HepG2 (cell line): ENCODE results near the gene MTUS2. TPM values are rescaled to one million over a fixed set of nuclear protein-coding genes. Genes with fewer than 3 reads are reported as not detected.

Experiments
- ATAC-seq: fragments of 200-7000 bp; cut with Tn5 transposase; 3 replicates; pipeline ENCODE4 v1.9.1; 2020; ENCODE audit warnings: mild to moderate bottlenecking, moderate library complexity
- BruUV-seq: library from RNA; stranded (reverse); fragments of 400-500 nt; replicated peaks from 2 replicates; lab custom pipeline; 2021; lab: Mats Ljungman, UMichigan
- CTCF ChIA-PET: fragments of 300-600 bp; formaldehyde crosslinking; extraction: SDS; loops from one replicate; lab custom pipeline; 2021; ENCODE audit warnings: low total read pairs, inconsistent platforms, low intra/inter-chr PET ratio; lab: Yijun Ruan, JAX
- POLR2A ChIA-PET: fragments of 350-600 bp; sonication (Branson Sonifier 250); formaldehyde crosslinking; loops from one replicate; lab custom pipeline; 2020; ENCODE audit warnings: antibody characterized with exemption, inconsistent platforms; lab: Yijun Ruan, JAX
- DNase-seq: peaks from one replicate; pipeline ENCODE4 v3.0.0-alpha.2; 2015; ENCODE audit warnings: low spot score
- FAIRE-seq: peaks from 3 replicates; lab custom pipeline; 2011; peaks lifted over from hg19 to GRCh38; lab: Jason Lieb, UNC
- H2AFZ ChIP-seq: one replicate; pipeline ENCODE4 v1.6.1; 2011; ENCODE audit warnings: low read length, inconsistent platforms
- H3K27ac ChIP-seq: fragments of 300-600 bp; 3 replicates; pipeline ENCODE4 v1.8.0; 2011; ENCODE audit warnings: mixed run types, mild to moderate bottlenecking, mixed read lengths, low read length, inconsistent platforms; ENCODE audit not compliant: insufficient read depth; ENCODE audit errors: extremely low read length
- H3K27me3 ChIP-seq, 2 experiments: fragments of 200-600 bp in 1 of 2; 2 replicates in 1 of 2; 3 replicates in 1 of 2; pipeline versions ENCODE4 v1.6.0 to v1.8.0; 2011; ENCODE audit warnings: low read length in 2 of 2, mild to moderate bottlenecking in 2 of 2, moderate library complexity in 2 of 2, inconsistent platforms in 1 of 2; ENCODE audit not compliant: insufficient read depth in 2 of 2, control insufficient read depth in 1 of 2
- H3K36me3 ChIP-seq, 2 experiments: fragments of 200-600 bp in 1 of 2; replicated peaks in 1 of 2; 2 replicates in 1 of 2; 3 replicates in 1 of 2; pipeline versions ENCODE4 v1.5.1 to v1.8.0; 2011; ENCODE audit warnings: low read length in 2 of 2, inconsistent platforms in 1 of 2; ENCODE audit not compliant: insufficient read depth in 2 of 2, control insufficient read depth in 1 of 2
- H3K4me1 ChIP-seq: 2 replicates; pipeline ENCODE4 v1.5.1; 2012; ENCODE audit warnings: low read length, inconsistent platforms; ENCODE audit not compliant: insufficient read depth
- H3K4me2 ChIP-seq: 2 replicates; pipeline ENCODE4 v1.6.0; 2011; ENCODE audit warnings: low read depth, low read length, inconsistent platforms
- H3K4me3 ChIP-seq, 3 experiments: fragments of 200-600 bp in 1 of 3; sonication (generic), shearing (Covaris generic) in 1 of 3; replicated peaks in 1 of 3; 2 replicates each; pipeline ENCODE4 v1.5.1; 2011 to 2016; ENCODE audit warnings: low read length in 3 of 3, inconsistent platforms in 2 of 3, low read depth in 2 of 3, mild to moderate bottlenecking in 2 of 3, control low read depth in 1 of 3, mixed read lengths in 1 of 3; ENCODE audit not compliant: insufficient read depth in 1 of 3
- H3K79me2 ChIP-seq: one replicate; pipeline ENCODE4 v1.6.1; 2011; ENCODE audit warnings: low read length, inconsistent platforms; ENCODE audit not compliant: insufficient read depth
- H3K9ac ChIP-seq: 2 replicates; pipeline ENCODE4 v1.6.0; 2011; ENCODE audit warnings: mild to moderate bottlenecking, low read depth, low read length, inconsistent platforms; ENCODE audit not compliant: insufficient read depth
- H3K9me3 ChIP-seq: 2 replicates; pipeline ENCODE4 v1.5.1; 2012; ENCODE audit warnings: mild to moderate bottlenecking, low read length
- H4K20me1 ChIP-seq: 2 replicates; pipeline ENCODE4 v1.6.0; 2011; ENCODE audit warnings: inconsistent platforms, mild to moderate bottlenecking, low read length, moderate library complexity; ENCODE audit not compliant: insufficient read depth
- EEA1 ChIP-seq: sonication (generic); formaldehyde crosslinking; IDR thresholded peaks from 2 replicates; pipeline ENCODE4 v1.5.1; 2020; ENCODE audit warnings: mild to moderate bottlenecking, missing genetic modification reagents, borderline replicate concordance
- LCORL ChIP-seq, 2 experiments: fragments of 450-650 bp in 1 of 2; sonication (generic) in 1 of 2; formaldehyde crosslinking in 1 of 2; IDR thresholded peaks; 2 replicates each; pipeline versions ENCODE4 v1.5.0 to v1.6.1; 2017 to 2020; ENCODE audit warnings: antibody characterized with exemption in 1 of 2, missing genetic modification reagents in 1 of 2
- PAWR ChIP-seq: sonication (generic); formaldehyde crosslinking; IDR thresholded peaks from 2 replicates; pipeline ENCODE4 v1.4.0; 2020; ENCODE audit warnings: missing genetic modification reagents, mild to moderate bottlenecking, borderline replicate concordance
- PITX1 ChIP-seq: sonication (generic); formaldehyde crosslinking; IDR thresholded peaks from 2 replicates; pipeline ENCODE4 v1.5.1; 2020; ENCODE audit warnings: mild to moderate bottlenecking, missing genetic modification reagents
- SETDB1 ChIP-seq: sonication (generic); formaldehyde crosslinking; IDR thresholded peaks from 2 replicates; pipeline ENCODE4 v1.5.1; 2020; ENCODE audit warnings: missing genetic modification reagents, mild to moderate bottlenecking, borderline replicate concordance
- TCF7L2 ChIP-seq: IDR thresholded peaks from 2 replicates; pipeline ENCODE4 v1.6.1; 2011; ENCODE audit warnings: mild to moderate bottlenecking, low read depth, low read length, moderate library complexity
- ZMYM3 ChIP-seq: sonication (generic); formaldehyde crosslinking; IDR thresholded peaks from 2 replicates; pipeline ENCODE4 v1.5.1; 2020; ENCODE audit warnings: mild to moderate bottlenecking, missing genetic modification reagents
- ZNF101 ChIP-seq: sonication (generic); formaldehyde crosslinking; IDR thresholded peaks from 2 replicates; pipeline ENCODE4 v1.4.0; 2020; ENCODE audit warnings: mild to moderate bottlenecking, low read depth, missing genetic modification reagents, borderline replicate concordance
- ZNF180 ChIP-seq: sonication (generic); formaldehyde crosslinking; IDR thresholded peaks from 2 replicates; pipeline ENCODE4 v1.4.0; 2020; ENCODE audit warnings: low read depth, missing genetic modification reagents, borderline replicate concordance
- ZNF569 ChIP-seq: sonication (generic); formaldehyde crosslinking; IDR thresholded peaks from 2 replicates; pipeline ENCODE4 v1.5.0; 2020; ENCODE audit warnings: mild to moderate bottlenecking, missing genetic modification reagents, moderate library complexity, borderline replicate concordance
- ZNF841 ChIP-seq: sonication (generic); formaldehyde crosslinking; IDR thresholded peaks from 2 replicates; pipeline ENCODE4 v1.8.1; 2023; ENCODE audit warnings: missing genetic modification reagents, borderline replicate concordance
- WGBS: methylation state at CpG from one replicate; pipeline ENCODE4 v1.1.6; 2017; ENCODE audit warnings: low lambda C conversion rate; 5-methylcytosine and 5-hydroxymethylcytosine counted together
- in situ Hi-C: cut with HindIII; loops from 2 replicates; pipeline ENCODE4 v1.10.0; 2017; ENCODE audit warnings: low pct_unique_long_range_greater_than_20kb; ENCODE audit not compliant: extremely low pct_ligation_motif_present
- intact Hi-C: fragments of 100-400 bp; cut with micrococcal nuclease; formaldehyde crosslinking; loops from one replicate; pipeline ENCODE4 v1.10.0; 2022; ENCODE audit not compliant: unreplicated experiment
- polyA plus RNA-seq, 8 experiments: library from polyadenylated mRNA; depleted of rRNA in 3 of 8; stranded (reverse) in 7 of 8; unstranded in 1 of 8; fragments of >200 nt; fragmentation: Illumina TruSeq in 4 of 8; extraction: Trizol in 4 of 8; gene quantifications; 2 replicates each; pipeline versions ENCODE4 v1.2.1 to v1.2.3, GENCODE V29; 2011 to 2016; ENCODE audit warnings: low read depth in 4 of 8, missing spikeins in 1 of 8, mixed read lengths in 1 of 8; ENCODE audit not compliant: insufficient read depth in 1 of 8
- total RNA-seq, 5 experiments: library from RNA; depleted of rRNA; stranded (reverse); fragments of >200 nt; fragmentation: Illumina TruSeq; extraction: Trizol; gene quantifications; 2 replicates each; pipeline ENCODE4 v1.2.3, GENCODE V29; 2016; ENCODE audit warnings: low read depth in 1 of 5
- TF ChIP-seq, protein P1 (sequence below): IDR thresholded peaks from 2 replicates; pipeline ENCODE4 v1.6.1; 2016; ENCODE audit warnings: missing biosample characterization, missing genetic modification reagents, low read depth
- TF ChIP-seq, protein P2 (sequence below): sonication (generic); formaldehyde crosslinking; IDR thresholded peaks from 2 replicates; pipeline ENCODE4 v1.4.0; 2020; ENCODE audit warnings: missing genetic modification reagents, borderline replicate concordance

MTUS2 gene
- total and polyA plus RNA-seq, 2 of the 13 experiments (the other 11 are each of a cell fraction or from before 2014, with no cell fraction given) = not detected

DNA sequence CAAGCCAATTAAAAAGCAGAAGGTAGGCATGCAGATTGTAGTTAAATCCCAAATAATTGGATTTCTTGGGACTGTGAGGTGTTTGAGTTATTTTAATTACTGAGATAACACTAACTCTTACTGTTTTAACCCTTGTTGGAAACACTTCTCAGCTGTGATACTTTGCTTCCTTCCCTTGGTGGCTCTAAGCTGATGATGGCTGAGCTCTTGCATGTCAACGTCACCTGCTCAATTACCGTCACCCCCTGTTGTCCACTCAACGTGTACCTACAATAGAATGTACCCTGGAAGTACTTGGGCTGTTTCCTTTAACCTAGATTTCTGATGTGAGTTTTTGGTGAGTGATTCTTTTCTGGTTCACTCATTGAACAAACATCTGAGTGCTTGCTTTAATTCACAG, 471.9 kb downstream of the MTUS2 start:
- BruUV-seq = no TSS peak

More for the DNA sequence above, 471.9 kb downstream of the MTUS2 start:
- WGBS = 2% methylated on average over 3 of the region's 3 CpGs
- Histone ChIP-seq H3K27me3 (no peaks in the 10 kb centered on the region), H3K9ac (no peak overlapping the region), H3K4me3 (no peak overlapping the region), H3K79me2 (no peaks in the 10 kb centered on the region), H2AFZ (no peak overlapping the region), H3K4me2 (no peak overlapping the region), H3K4me1 (no peaks in the 10 kb centered on the region), H3K9me3 (peaks cover 17% of the 10 kb centered on the region), H3K36me3 (no peaks in the 10 kb centered on the region), H4K20me1 (no peaks in the 10 kb centered on the region), H3K27ac (no peak overlapping the region)
- TF ChIP-seq, protein P1, sequence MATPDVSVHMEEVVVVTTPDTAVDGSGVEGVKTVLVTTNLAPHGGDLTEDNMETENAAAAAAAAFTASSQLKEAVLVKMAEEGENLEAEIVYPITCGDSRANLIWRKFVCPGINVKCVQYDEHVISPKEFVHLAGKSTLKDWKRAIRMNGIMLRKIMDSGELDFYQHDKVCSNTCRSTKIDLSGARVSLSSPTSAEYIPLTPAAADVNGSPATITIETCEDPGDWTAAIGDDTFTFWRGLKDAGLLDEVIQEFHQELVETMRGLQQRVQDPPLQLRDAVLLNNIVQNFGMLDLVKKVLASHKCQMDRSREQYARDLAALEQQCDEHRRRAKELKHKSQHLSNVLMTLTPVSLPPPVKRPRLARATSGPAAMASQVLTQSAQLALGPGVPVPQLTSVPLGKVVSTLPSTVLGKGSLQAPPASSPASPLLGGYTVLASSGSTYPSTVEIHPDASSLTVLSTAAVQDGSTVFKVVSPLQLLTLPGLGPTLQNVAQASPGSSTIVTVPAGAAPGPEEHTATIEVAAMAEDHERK (CRISPR knock-in tag) = no peak
- TF ChIP-seq EEA1 (CRISPR knock-in tag) (no peak), ZNF841 (no peak), ZNF101 (CRISPR knock-in tag) (no peak), ZMYM3 (no peak), LCORL (IDR thresholded peaks at IDR 0.05) (no peak), LCORL (CRISPR knock-in tag; IDR thresholded peaks at IDR 0.05) (no peak), ZNF180 (CRISPR knock-in tag) (no peak), TCF7L2 (no peak), SETDB1 (CRISPR knock-in tag) (no peak), ZNF569 (CRISPR knock-in tag) (no peak), PAWR (CRISPR knock-in tag) (no peak), PITX1 (CRISPR knock-in tag) (no peak)
- TF ChIP-seq, protein P2, sequence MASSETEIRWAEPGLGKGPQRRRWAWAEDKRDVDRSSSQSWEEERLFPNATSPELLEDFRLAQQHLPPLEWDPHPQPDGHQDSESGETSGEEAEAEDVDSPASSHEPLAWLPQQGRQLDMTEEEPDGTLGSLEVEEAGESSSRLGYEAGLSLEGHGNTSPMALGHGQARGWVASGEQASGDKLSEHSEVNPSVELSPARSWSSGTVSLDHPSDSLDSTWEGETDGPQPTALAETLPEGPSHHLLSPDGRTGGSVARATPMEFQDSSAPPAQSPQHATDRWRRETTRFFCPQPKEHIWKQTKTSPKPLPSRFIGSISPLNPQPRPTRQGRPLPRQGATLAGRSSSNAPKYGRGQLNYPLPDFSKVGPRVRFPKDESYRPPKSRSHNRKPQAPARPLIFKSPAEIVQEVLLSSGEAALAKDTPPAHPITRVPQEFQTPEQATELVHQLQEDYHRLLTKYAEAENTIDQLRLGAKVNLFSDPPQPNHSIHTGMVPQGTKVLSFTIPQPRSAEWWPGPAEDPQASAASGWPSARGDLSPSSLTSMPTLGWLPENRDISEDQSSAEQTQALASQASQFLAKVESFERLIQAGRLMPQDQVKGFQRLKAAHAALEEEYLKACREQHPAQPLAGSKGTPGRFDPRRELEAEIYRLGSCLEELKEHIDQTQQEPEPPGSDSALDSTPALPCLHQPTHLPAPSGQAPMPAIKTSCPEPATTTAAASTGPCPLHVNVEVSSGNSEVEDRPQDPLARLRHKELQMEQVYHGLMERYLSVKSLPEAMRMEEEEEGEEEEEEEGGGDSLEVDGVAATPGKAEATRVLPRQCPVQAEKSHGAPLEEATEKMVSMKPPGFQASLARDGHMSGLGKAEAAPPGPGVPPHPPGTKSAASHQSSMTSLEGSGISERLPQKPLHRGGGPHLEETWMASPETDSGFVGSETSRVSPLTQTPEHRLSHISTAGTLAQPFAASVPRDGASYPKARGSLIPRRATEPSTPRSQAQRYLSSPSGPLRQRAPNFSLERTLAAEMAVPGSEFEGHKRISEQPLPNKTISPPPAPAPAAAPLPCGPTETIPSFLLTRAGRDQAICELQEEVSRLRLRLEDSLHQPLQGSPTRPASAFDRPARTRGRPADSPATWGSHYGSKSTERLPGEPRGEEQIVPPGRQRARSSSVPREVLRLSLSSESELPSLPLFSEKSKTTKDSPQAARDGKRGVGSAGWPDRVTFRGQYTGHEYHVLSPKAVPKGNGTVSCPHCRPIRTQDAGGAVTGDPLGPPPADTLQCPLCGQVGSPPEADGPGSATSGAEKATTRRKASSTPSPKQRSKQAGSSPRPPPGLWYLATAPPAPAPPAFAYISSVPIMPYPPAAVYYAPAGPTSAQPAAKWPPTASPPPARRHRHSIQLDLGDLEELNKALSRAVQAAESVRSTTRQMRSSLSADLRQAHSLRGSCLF = no peak
- ChIA-PET CTCF (no interaction called here), POLR2A (no interaction called here)
- intact Hi-C loops (no loop called here), in situ Hi-C loops (no loop called here)
- no peak for ATAC-seq
- FAIRE-seq = no peak
- no peak for DNase-seq
